Measurements from ENCODE around the gene SCMH1.

The SCMH1 gene

GRCh38 chr1:41015897-41016470 lies 226.1 kb downstream of the SCMH1 start:
- DNase-seq (ENCODE audit: low read depth, low spot score): no peak
- no peak overlapping the region for H3K27ac ChIP-seq

- no peak overlapping the region for H3K27ac ChIP-seq
- no peak for DNase-seq (ENCODE audit: low read depth, low spot score)
Measured at GRCh38 chr1:41015281-41015896, 226.7 kb downstream of the SCMH1 start.

- DNase-seq (ENCODE audit: low read depth, low spot score): no peak
- no peak overlapping the region for H3K27ac ChIP-seq
Measured at GRCh38 chr1:41014871-41015270, 227.2 kb downstream of the SCMH1 start.

GRCh38 chr1:41013796-41014195 lies 228.3 kb downstream of the SCMH1 start:
- H3K27ac ChIP-seq: no peak overlapping the region

GRCh38 chr1:41013024-41013423 lies 229.1 kb downstream of the SCMH1 start:
- no peak for DNase-seq (ENCODE audit: low read depth, low spot score)
- no peak overlapping the region for H3K27ac ChIP-seq

More at GRCh38 chr1:41013796-41014195, 228.3 kb downstream of the SCMH1 start:
- DNase-seq (ENCODE audit: low read depth, low spot score): no peak

GRCh38 chr1:41010345-41010744 lies 231.8 kb downstream of the SCMH1 start:
- H3K27ac ChIP-seq: no peak overlapping the region
- DNase-seq (ENCODE audit: low read depth, low spot score): no peak

GRCh38 chr1:41009466-41009865 lies 232.6 kb downstream of the SCMH1 start:
- peak overlapping the region; percentile 96 for H3K27ac ChIP-seq
- no peak for DNase-seq (ENCODE audit: low read depth, low spot score)

GRCh38 chr1:41006942-41007865 lies 234.9 kb downstream of the SCMH1 start:
- H3K27ac ChIP-seq: peak overlapping the region; percentile 96
- DNase-seq (ENCODE audit: low read depth, low spot score): peak; percentile 91

- DNase-seq (ENCODE audit: low read depth, low spot score): no peak
- peak overlapping the region; percentile 96 for H3K27ac ChIP-seq
Measured at GRCh38 chr1:41005876-41006275, 236.2 kb downstream of the SCMH1 start.

GRCh38 chr1:41003640-41004220 lies 238.4 kb downstream of the SCMH1 start:
- peak overlapping the region; percentile 55 for H3K27ac ChIP-seq

GRCh38 chr1:41003127-41003639 lies 238.9 kb downstream of the SCMH1 start:
- no peak for DNase-seq (ENCODE audit: low read depth, low spot score)
- peak overlapping the region; percentile 55 for H3K27ac ChIP-seq

More at GRCh38 chr1:41003640-41004220, 238.4 kb downstream of the SCMH1 start:
- DNase-seq (ENCODE audit: low read depth, low spot score): peak; percentile 91

GRCh38 chr1:40998668-40999067 lies 243.4 kb downstream of the SCMH1 start:
- no peak for DNase-seq (ENCODE audit: low read depth, low spot score)
- H3K27ac ChIP-seq: no peak overlapping the region

GRCh38 chr1:40997096-40997495 lies 245.0 kb downstream of the SCMH1 start:
- H3K27ac ChIP-seq: no peak overlapping the region
- no peak for DNase-seq (ENCODE audit: low read depth, low spot score)

- DNase-seq (ENCODE audit: low read depth, low spot score): no peak
Measured at GRCh38 chr1:40989066-40989465, 253.0 kb downstream of the SCMH1 start.

GRCh38 chr1:40988280-40988679 lies 253.8 kb downstream of the SCMH1 start:
- DNase-seq (ENCODE audit: low read depth, low spot score): no peak
- no peak overlapping the region for H3K27ac ChIP-seq

More at GRCh38 chr1:40989066-40989465, 253.0 kb downstream of the SCMH1 start:
- no peak overlapping the region for H3K27ac ChIP-seq

- DNase-seq (ENCODE audit: low read depth, low spot score): no peak
- H3K27ac ChIP-seq: no peak overlapping the region
Measured at GRCh38 chr1:40987439-40988276, 254.4 kb downstream of the SCMH1 start.

GRCh38 chr1:40986956-40987355 lies 255.2 kb downstream of the SCMH1 start:
- H3K27ac ChIP-seq: no peak overlapping the region
- DNase-seq (ENCODE audit: low read depth, low spot score): no peak

- H3K27ac ChIP-seq: no peak overlapping the region
- DNase-seq (ENCODE audit: low read depth, low spot score): no peak
Measured at GRCh38 chr1:40986328-40986783, 255.8 kb downstream of the SCMH1 start.

- H3K27ac ChIP-seq: no peak overlapping the region
- DNase-seq (ENCODE audit: low read depth, low spot score): no peak
Measured at GRCh38 chr1:40985875-40986274, 256.2 kb downstream of the SCMH1 start.

Data from epithelial cell of prostate (primary cell).